Right atrium auricular region (tissue), 2 donors: ENCODE results near the gene TMEM59. TPM values are rescaled to one million over a fixed set of nuclear protein-coding genes. Genes with fewer than 3 reads are reported as not detected.

Experiments used
- DNase-seq: peaks from one replicate; pipeline ENCODE4 v3.0.0-alpha.2; 2019; ENCODE audit warnings: low spot score
- H3K27ac ChIP-seq, 2 donors: fragments of 200-600 bp; sonication (generic); 1 replicate in 1 of 2; 2 replicates in 1 of 2; pipeline ENCODE4 v1.5.1; 2016 to 2019
- H3K27me3 ChIP-seq, 2 donors: fragments of 200-600 bp; sonication (generic); one replicate each; pipeline versions ENCODE4 v1.5.1 to v1.6.0; 2017 to 2019
- H3K36me3 ChIP-seq: fragments of 200-600 bp; sonication (generic); one replicate; pipeline ENCODE4 v1.5.1; 2016
- H3K4me1 ChIP-seq, 2 donors: fragments of 200-600 bp; sonication (generic); one replicate each; pipeline versions ENCODE4 v1.5.1 to v1.6.0; 2017 to 2019
- H3K4me3 ChIP-seq, 2 donors: fragments of 200-600 bp; sonication (generic); 1 replicate in 1 of 2; 2 replicates in 1 of 2; pipeline ENCODE4 v1.5.1; 2017 to 2019; ENCODE audit warnings: mild to moderate bottlenecking in 1 of 2, moderate library complexity in 1 of 2
- H3K9me3 ChIP-seq, 2 donors: fragments of 200-600 bp; sonication (generic); one replicate each; pipeline ENCODE4 v1.5.1; 2019
- total RNA-seq, 2 donors: library from RNA; depleted of rRNA; stranded (reverse); fragments of >200 nt; gene quantifications; one replicate each; pipeline ENCODE4 v1.1.0, GENCODE V29; 2016
- TF ChIP-seq, protein P1 (sequence below), 2 donors: fragments of 200-600 bp; sonication (generic); IDR thresholded peaks; one replicate each; pipeline ENCODE4 v1.5.1; 2019; ENCODE audit warnings: antibody characterized with exemption in 2 of 2

TMEM59 gene
- total RNA-seq, 2 donors from 2014 or later = 277 to 390 TPM

DNA sequence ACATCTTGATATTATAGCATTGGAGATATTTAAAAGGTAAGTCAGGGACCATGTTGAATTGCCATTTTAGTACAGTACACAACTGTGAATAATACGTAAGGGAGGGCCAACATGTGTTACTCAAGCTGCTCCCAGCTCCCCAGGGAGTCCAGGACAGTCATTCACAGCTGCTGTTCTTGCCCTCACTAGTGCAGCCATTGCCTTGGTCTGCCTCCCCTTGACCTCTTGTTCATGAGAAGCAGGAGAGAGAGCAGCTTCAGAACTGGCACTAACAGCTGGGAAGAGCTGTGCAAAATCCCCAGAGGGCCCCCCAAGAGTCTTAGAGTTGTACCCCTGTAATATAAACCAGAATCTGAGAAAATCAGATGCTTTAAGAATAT lies 16.8 kb upstream of the TMEM59 start:
- no peaks in the 10 kb centered on the region for H3K9me3 ChIP-seq
- TF ChIP-seq, protein P1, sequence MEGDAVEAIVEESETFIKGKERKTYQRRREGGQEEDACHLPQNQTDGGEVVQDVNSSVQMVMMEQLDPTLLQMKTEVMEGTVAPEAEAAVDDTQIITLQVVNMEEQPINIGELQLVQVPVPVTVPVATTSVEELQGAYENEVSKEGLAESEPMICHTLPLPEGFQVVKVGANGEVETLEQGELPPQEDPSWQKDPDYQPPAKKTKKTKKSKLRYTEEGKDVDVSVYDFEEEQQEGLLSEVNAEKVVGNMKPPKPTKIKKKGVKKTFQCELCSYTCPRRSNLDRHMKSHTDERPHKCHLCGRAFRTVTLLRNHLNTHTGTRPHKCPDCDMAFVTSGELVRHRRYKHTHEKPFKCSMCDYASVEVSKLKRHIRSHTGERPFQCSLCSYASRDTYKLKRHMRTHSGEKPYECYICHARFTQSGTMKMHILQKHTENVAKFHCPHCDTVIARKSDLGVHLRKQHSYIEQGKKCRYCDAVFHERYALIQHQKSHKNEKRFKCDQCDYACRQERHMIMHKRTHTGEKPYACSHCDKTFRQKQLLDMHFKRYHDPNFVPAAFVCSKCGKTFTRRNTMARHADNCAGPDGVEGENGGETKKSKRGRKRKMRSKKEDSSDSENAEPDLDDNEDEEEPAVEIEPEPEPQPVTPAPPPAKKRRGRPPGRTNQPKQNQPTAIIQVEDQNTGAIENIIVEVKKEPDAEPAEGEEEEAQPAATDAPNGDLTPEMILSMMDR (IDR thresholded peaks at IDR 0.05) = no peak
- DNase-seq = no peak
- H3K36me3 ChIP-seq = no peaks in the 10 kb centered on the region
- no peaks in the 10 kb centered on the region for H3K27me3 ChIP-seq
- H3K4me1 ChIP-seq = no peaks in the 10 kb centered on the region
- H3K4me3 ChIP-seq = no peak overlapping the region
- H3K27ac ChIP-seq = no peak overlapping the region

DNA sequence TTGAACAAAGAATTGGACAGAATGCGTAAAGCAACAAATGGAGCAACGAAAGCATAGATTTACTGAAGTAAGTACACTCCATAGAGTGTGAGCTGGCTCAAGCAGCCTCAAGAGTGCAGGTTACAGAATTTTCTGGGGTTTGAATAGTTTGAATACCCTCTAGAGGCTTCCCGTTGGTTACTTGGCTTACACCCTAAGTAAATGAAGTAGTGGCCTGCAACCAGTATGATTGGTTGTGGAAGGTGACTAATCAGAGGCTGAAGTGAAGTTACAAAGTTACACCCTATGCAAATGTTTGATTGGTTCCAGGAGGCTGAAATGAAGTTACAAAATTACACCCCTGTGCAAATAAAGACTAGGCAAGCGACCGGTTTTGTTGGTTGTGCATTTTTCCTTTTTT lies 11.3 kb upstream of the TMEM59 start:
- H3K27ac ChIP-seq = no peak overlapping the region
- DNase-seq = no peak
- no peaks in the 10 kb centered on the region for H3K27me3 ChIP-seq
- H3K4me1 ChIP-seq = no peaks in the 10 kb centered on the region
- no peak overlapping the region for H3K4me3 ChIP-seq
- TF ChIP-seq, protein P1 (IDR thresholded peaks at IDR 0.05) = no peak
- H3K36me3 ChIP-seq = no peaks in the 10 kb centered on the region
- H3K9me3 ChIP-seq = no peaks in the 10 kb centered on the region

DNA sequence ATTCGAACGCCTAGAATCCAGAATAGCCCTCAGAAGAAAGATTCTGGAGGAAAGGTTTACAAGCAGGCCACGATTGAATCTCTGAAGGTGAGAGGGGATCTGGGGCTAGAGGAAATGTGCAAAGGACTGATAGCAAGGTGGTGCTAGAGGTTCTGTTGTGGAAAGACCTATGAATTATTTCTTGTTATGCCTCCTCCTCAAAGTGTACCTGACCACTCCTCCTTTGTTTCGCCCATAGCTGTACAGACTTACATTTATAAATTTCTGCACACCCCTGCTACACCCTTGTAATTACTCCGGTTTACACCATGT lies 1.4 kb upstream of the TMEM59 start:
- Histone ChIP-seq H3K27me3 (no peaks in the 10 kb centered on the region), H3K9me3 (no peaks in the 10 kb centered on the region), H3K36me3 (no peaks in the 10 kb centered on the region), H3K4me3 (peak overlapping the region; percentile 85 to 90), H3K4me1 (peaks cover 0 to 37% of the 10 kb centered on the region in 2 donors), H3K27ac (no peak overlapping the region)
- TF ChIP-seq, protein P1 (IDR thresholded peaks at IDR 0.05) = no peak
- no peak for DNase-seq

DNA sequence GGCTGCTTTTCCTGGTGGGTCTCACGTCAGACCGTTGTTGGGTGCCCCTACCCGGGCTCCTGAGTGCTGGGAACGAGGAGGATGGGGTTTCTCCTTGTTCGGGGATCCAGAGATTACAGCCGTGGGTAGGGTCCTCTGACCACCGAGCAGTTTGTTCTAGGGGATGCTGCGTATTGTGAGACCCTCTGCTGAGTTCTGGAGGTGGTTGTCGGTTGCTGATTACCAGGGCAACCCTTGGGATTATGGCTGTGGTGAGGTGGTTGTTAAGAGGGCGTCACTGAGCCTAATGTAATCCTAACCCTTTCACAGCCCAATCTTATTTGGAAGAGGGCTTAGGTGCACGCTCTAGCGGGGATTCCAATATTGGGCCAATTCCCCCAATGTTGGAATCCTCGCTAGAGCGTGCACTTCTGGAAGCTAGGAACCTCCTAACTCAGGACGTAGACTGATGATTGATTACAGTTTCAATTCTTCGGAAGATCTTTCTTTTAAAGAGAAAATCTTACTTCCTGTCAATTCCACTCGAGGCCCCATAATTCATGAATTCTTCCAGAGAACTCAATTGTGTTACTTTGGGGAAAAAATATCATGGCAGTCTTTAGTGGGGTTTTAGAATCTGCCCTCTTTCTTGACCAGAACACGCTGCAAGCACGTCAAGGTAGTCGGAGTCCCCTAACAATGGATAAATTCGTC lies 887 bp upstream of the TMEM59 start:
- Histone ChIP-seq H3K27me3 (no peaks in the 10 kb centered on the region), H3K4me3 (peak overlapping the region; percentile 85 to 90), H3K4me1 (peaks cover 0 to 42% of the 10 kb centered on the region in 2 donors), H3K36me3 (no peaks in the 10 kb centered on the region), H3K9me3 (no peaks in the 10 kb centered on the region), H3K27ac (peak overlapping the region; percentile 92 to 93)
- TF ChIP-seq, protein P1 (IDR thresholded peaks at IDR 0.05) = no peak
- DNase-seq = no peak

DNA sequence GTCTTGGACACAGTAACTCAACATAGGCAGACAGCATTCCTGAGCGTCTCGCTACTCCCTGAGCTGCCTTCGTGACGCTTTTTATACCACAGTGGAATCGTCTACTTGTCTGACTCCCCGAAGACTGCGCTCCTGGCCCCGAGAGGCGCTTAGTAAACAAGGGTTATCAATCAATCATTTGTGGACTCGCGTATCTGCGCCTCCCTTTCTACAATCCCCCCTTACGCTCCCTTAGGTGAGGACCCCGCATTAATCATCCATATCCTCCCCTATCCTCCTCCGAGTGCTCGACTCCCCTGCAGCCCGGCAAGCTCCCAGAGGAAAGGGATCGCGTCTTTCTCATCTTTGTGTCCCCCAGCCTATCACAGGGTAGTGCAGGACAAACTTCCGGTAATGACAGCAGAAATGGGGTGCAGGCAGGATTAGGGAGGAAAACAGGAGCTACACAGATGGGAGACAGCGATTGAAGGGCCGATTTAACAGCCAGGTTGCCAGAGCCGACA lies 522 bp downstream of the TMEM59 start:
- H3K27me3 ChIP-seq = no peaks in the 10 kb centered on the region
- H3K9me3 ChIP-seq = no peaks in the 10 kb centered on the region
- H3K4me3 ChIP-seq = peak overlapping the region; percentile 85 to 90
- peaks cover 0 to 56% of the 10 kb centered on the region in 2 donors for H3K4me1 ChIP-seq
- no peaks in the 10 kb centered on the region for H3K36me3 ChIP-seq
- H3K27ac ChIP-seq = peak overlapping the region; percentile 92 to 93
- no peak for DNase-seq
- TF ChIP-seq, protein P1 (IDR thresholded peaks at IDR 0.05) = no peak
